Upper lobe of left lung (tissue), 6 donors: ENCODE data around the gene SMYD3. TPM values are rescaled to one million over a fixed set of nuclear protein-coding genes. Genes with fewer than 3 reads are reported as not detected.

Experiments used
- ATAC-seq, 2 donors: fragments of 200-7000 bp; cut with Tn5 transposase; one replicate each; pipeline ENCODE4 v1.9.1; 2022; ENCODE audit warnings: mild to moderate bottlenecking in 2 of 2, moderate library complexity in 2 of 2; ENCODE audit not compliant: low FRiP score in 2 of 2
- DNase-seq, 2 donors: peaks; one replicate each; pipeline ENCODE4 v3.0.0-alpha.2; 2019 to 2020
- H3K27ac ChIP-seq, 4 donors: fragments of 200-600 bp; sonication (generic); one replicate each; pipeline ENCODE4 v1.5.1; 2016 to 2019
- H3K27me3 ChIP-seq, 4 donors: fragments of 200-600 bp; sonication (generic); one replicate each; pipeline ENCODE4 v1.5.1; 2017 to 2019
- H3K36me3 ChIP-seq, 4 donors: fragments of 200-600 bp; sonication (generic); one replicate each; pipeline ENCODE4 v1.5.1; 2016 to 2019
- H3K4me1 ChIP-seq, 4 donors: fragments of 200-600 bp; sonication (generic); one replicate each; pipeline ENCODE4 v1.5.1; 2018 to 2019
- H3K4me3 ChIP-seq, 4 donors: fragments of 200-600 bp; sonication (generic); one replicate each; pipeline ENCODE4 v1.5.1; 2017 to 2019; ENCODE audit warnings: mild to moderate bottlenecking in 2 of 4, moderate library complexity in 1 of 4
- H3K9me3 ChIP-seq, 4 donors: fragments of 200-600 bp; sonication (generic); one replicate each; pipeline ENCODE4 v1.5.1; 2018 to 2019
- CTCF ChIP-seq, 6 experiments: fragments of 450-650 bp in 4 of 6; fragments of 200-600 bp in 2 of 6; sonication (generic) in 2 of 6; IDR thresholded peaks; one replicate each; pipeline ENCODE4 v1.5.1; 2016 to 2019; ENCODE audit warnings: antibody characterized with exemption in 6 of 6
- EP300 ChIP-seq, 4 donors: sonication (generic); formaldehyde crosslinking; IDR thresholded peaks; one replicate each; pipeline ENCODE4 v1.5.1; 2017; ENCODE audit warnings: antibody characterized with exemption in 4 of 4, control low read depth in 2 of 4
- POLR2A ChIP-seq, 4 donors: fragments of 450-650 bp; IDR thresholded peaks; one replicate each; pipeline ENCODE4 v1.5.1; 2016 to 2017; ENCODE audit warnings: antibody characterized with exemption in 4 of 4, mild to moderate bottlenecking in 2 of 4
- POLR2AphosphoS5 ChIP-seq, 2 donors: sonication (generic); formaldehyde crosslinking; IDR thresholded peaks; one replicate each; pipeline ENCODE4 v1.5.1; 2017; ENCODE audit warnings: antibody characterized with exemption in 2 of 2
- WGBS, 2 donors: methylation state at CpG; one replicate each; pipeline ENCODE4 v1.1.5; 2017 to 2018; 5-methylcytosine and 5-hydroxymethylcytosine counted together
- total RNA-seq, 6 donors: library from RNA; depleted of rRNA in 4 of 6; stranded (reverse); fragments of >200 nt in 4 of 6; gene quantifications; one replicate each; pipeline versions ENCODE4 v1.1.0 to v1.2.1, GENCODE V29; 2016 to 2021
- donor health status: DM: no; HTN: no; CAD: no; lungs with moderate emphysema.
- donor health status: DM: no; HTN: yes; CAD: no; lungs with severe emphysema.

The SMYD3 gene
- total RNA-seq, 6 donors from 2014 or later: 22.7 to 109 (median 34.0) TPM

- ATAC-seq: no peak
- Histone ChIP-seq H3K4me3 (no peak overlapping the region), H3K36me3 (no peaks in the 10 kb centered on the region), H3K27ac (no peak overlapping the region), H3K4me1 (peaks cover 4 to 19% (median 9%) of the 10 kb centered on the region in 4 donors), H3K9me3 (peaks cover 6 to 18% (median 14%) of the 10 kb centered on the region in 4 donors), H3K27me3 (no peaks in the 10 kb centered on the region)
- DNase-seq: peak in 1 of 2 donors; percentile 63
- TF ChIP-seq POLR2A (IDR thresholded peaks at IDR 0.05): no peak
- no peak for TF ChIP-seq POLR2AphosphoS5 (IDR thresholded peaks at IDR 0.05)
- no peak for TF ChIP-seq CTCF (IDR thresholded peaks at IDR 0.05)
- no peak for TF ChIP-seq EP300 (IDR thresholded peaks at IDR 0.05)
- WGBS, 2 donors: 67 to 97% methylated on average over 1 to 7 of the region's 13 CpGs
These were observed 3.3 kb upstream of the SMYD3 start for GRCh38 chr1:246510147-246511030.

GRCh38 chr1:246508897-246509688 lies 2.0 kb upstream of the SMYD3 start:
- ATAC-seq (no peak), DNase-seq (peak in 1 of 2 donors; percentile 69)
- no peaks in the 10 kb centered on the region for H3K36me3 ChIP-seq
- H3K27me3 ChIP-seq: no peaks in the 10 kb centered on the region
- no peak overlapping the region for H3K4me3 ChIP-seq
- 93 to 94% methylated on average over 15 to 17 of the region's 26 CpGs for WGBS, 2 donors
- peaks cover 4 to 19% (median 9%) of the 10 kb centered on the region in 4 donors for H3K4me1 ChIP-seq
- peaks cover 0 to 5% (median under 1%) of the 10 kb centered on the region in 4 donors for H3K9me3 ChIP-seq
- TF ChIP-seq CTCF (IDR thresholded peaks at IDR 0.05): no peak
- TF ChIP-seq EP300 (IDR thresholded peaks at IDR 0.05): no peak
- no peak for TF ChIP-seq POLR2AphosphoS5 (IDR thresholded peaks at IDR 0.05)
- TF ChIP-seq POLR2A (IDR thresholded peaks at IDR 0.05): no peak
- no peak overlapping the region for H3K27ac ChIP-seq

- peak overlapping the region in 1 of 4 donors; percentile 79 for H3K27ac ChIP-seq
- H3K36me3 ChIP-seq: no peaks in the 10 kb centered on the region
- no peak for DNase-seq
- no peak for ATAC-seq
- TF ChIP-seq POLR2AphosphoS5 (IDR thresholded peaks at IDR 0.05): no peak
- no peak for TF ChIP-seq CTCF (IDR thresholded peaks at IDR 0.05)
- no peak for TF ChIP-seq POLR2A (IDR thresholded peaks at IDR 0.05)
- no peak for TF ChIP-seq EP300 (IDR thresholded peaks at IDR 0.05)
- no peaks in the 10 kb centered on the region for H3K9me3 ChIP-seq
- H3K4me1 ChIP-seq: peaks cover 4 to 19% (median 13%) of the 10 kb centered on the region in 4 donors
- WGBS, 2 donors: 0 to 13% methylated on average over 9 of the region's 9 CpGs
- H3K4me3 ChIP-seq: peak overlapping the region; percentile 71 to 97 (median 86)
- H3K27me3 ChIP-seq: no peaks in the 10 kb centered on the region
These were observed 759 bp downstream of the SMYD3 start for GRCh38 chr1:246506367-246506673.

GRCh38 chr1:246503341-246503740 lies 3.7 kb downstream of the SMYD3 start:
- Histone ChIP-seq H3K4me3 (no peak overlapping the region), H3K4me1 (peaks cover 4 to 19% (median 13%) of the 10 kb centered on the region in 4 donors), H3K9me3 (no peaks in the 10 kb centered on the region), H3K27ac (no peak overlapping the region), H3K36me3 (no peaks in the 10 kb centered on the region), H3K27me3 (no peaks in the 10 kb centered on the region)
- TF ChIP-seq CTCF (IDR thresholded peaks at IDR 0.05) (no peak), POLR2AphosphoS5 (IDR thresholded peaks at IDR 0.05) (no peak), EP300 (IDR thresholded peaks at IDR 0.05) (no peak), POLR2A (IDR thresholded peaks at IDR 0.05) (no peak)
- DNase-seq (no peak), ATAC-seq (no peak)
- WGBS, 2 donors: 61 to 69% methylated on average over 7 of the region's 7 CpGs
